WTC11 (cell line): ENCODE results near the gene RHBDD2.

Experiments used
- CTCF ChIP-seq: fragments of 200-600 bp; IDR thresholded peaks from 2 replicates; pipeline ENCODE4 v1.8.0; 2022; ENCODE audit warnings: antibody characterized with exemption
- JUN ChIP-seq: sonication (generic); formaldehyde crosslinking; IDR thresholded peaks from 2 replicates; pipeline ENCODE4 v1.8.0; 2023; ENCODE audit warnings: mild to moderate bottlenecking, missing genetic modification reagents
- PREB ChIP-seq: sonication (generic); formaldehyde crosslinking; IDR thresholded peaks from 2 replicates; pipeline ENCODE4 v1.8.1; 2022; ENCODE audit warnings: mild to moderate bottlenecking, missing genetic modification reagents, moderate library complexity, borderline replicate concordance
- SOX15 ChIP-seq: fragments of 250-450 bp; sonication (Bioruptor Pico); IDR thresholded peaks from 2 replicates; pipeline ENCODE4 v1.9.0; 2021; ENCODE audit warnings: mild to moderate bottlenecking
- ZNF232 ChIP-seq: sonication (generic); formaldehyde crosslinking; IDR thresholded peaks from 2 replicates; pipeline ENCODE4 v1.8.0; 2022; ENCODE audit warnings: mild to moderate bottlenecking, missing genetic modification reagents
- TF ChIP-seq, protein P1 (sequence below): sonication (generic); formaldehyde crosslinking; IDR thresholded peaks from 2 replicates; pipeline ENCODE4 v1.8.0; 2022; ENCODE audit warnings: mild to moderate bottlenecking, missing genetic modification reagents
- TF ChIP-seq, protein P2 (sequence below): sonication (generic); formaldehyde crosslinking; IDR thresholded peaks from 2 replicates; pipeline ENCODE4 v1.8.1; 2023; ENCODE audit warnings: mild to moderate bottlenecking, missing genetic modification reagents

GRCh38 chr7:75921479-75921878, 42.6 kb downstream of the RHBDD2 start:
- TF ChIP-seq PREB (CRISPR knock-in tag) (no peak), CTCF (no peak), SOX15 (no peak), JUN (CRISPR knock-in tag) (no peak), ZNF232 (CRISPR knock-in tag) (no peak)
- TF ChIP-seq, protein P1, sequence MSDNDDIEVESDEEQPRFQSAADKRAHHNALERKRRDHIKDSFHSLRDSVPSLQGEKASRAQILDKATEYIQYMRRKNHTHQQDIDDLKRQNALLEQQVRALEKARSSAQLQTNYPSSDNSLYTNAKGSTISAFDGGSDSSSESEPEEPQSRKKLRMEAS (CRISPR knock-in tag): no peak
- TF ChIP-seq, protein P2, sequence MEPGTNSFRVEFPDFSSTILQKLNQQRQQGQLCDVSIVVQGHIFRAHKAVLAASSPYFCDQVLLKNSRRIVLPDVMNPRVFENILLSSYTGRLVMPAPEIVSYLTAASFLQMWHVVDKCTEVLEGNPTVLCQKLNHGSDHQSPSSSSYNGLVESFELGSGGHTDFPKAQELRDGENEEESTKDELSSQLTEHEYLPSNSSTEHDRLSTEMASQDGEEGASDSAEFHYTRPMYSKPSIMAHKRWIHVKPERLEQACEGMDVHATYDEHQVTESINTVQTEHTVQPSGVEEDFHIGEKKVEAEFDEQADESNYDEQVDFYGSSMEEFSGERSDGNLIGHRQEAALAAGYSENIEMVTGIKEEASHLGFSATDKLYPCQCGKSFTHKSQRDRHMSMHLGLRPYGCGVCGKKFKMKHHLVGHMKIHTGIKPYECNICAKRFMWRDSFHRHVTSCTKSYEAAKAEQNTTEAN (CRISPR knock-in tag): no peak
